Tibial nerve (tissue), 4 donors: ENCODE results near the gene NPIPA2. TPM values are rescaled to one million over a fixed set of nuclear protein-coding genes. Genes with fewer than 3 reads are reported as not detected.
"Not testable (repeated sequence)": the region's sequence is repeated elsewhere in the genome, so short reads cannot be mapped to it uniquely, and the experiment has no call there.

Experiments
- DNase-seq, 2 donors: peaks; one replicate each; pipeline ENCODE4 v3.0.0-alpha.2; 2019; ENCODE audit warnings: low spot score in 2 of 2
- H3K27ac ChIP-seq, 4 donors: fragments of 200-600 bp; sonication (generic) in 3 of 4; one replicate each; pipeline ENCODE4 v1.5.1; 2017 to 2019; ENCODE audit warnings: mild to moderate bottlenecking in 1 of 4
- H3K27me3 ChIP-seq, 2 donors: fragments of 200-600 bp; sonication (generic) in 1 of 2; one replicate each; pipeline versions ENCODE4 v1.5.1 to v1.6.0; 2017 to 2019
- H3K36me3 ChIP-seq, 3 donors: fragments of 200-600 bp; sonication (generic); one replicate each; pipeline ENCODE4 v1.5.1; 2018 to 2019
- H3K4me1 ChIP-seq, 4 donors: fragments of 200-600 bp; sonication (generic) in 3 of 4; one replicate each; pipeline ENCODE4 v1.5.1; 2017 to 2019
- H3K4me3 ChIP-seq, 4 donors: fragments of 200-600 bp; sonication (generic) in 3 of 4; one replicate each; pipeline ENCODE4 v1.5.1; 2017 to 2019; ENCODE audit warnings: mild to moderate bottlenecking in 1 of 4, moderate library complexity in 1 of 4
- H3K9me3 ChIP-seq, 4 donors: fragments of 200-600 bp; sonication (generic) in 3 of 4; one replicate each; pipeline ENCODE4 v1.5.1; 2017 to 2019
- WGBS, 2 donors: methylation state at CpG; one replicate each; pipeline ENCODE4 v1.1.5; 2018; 5-methylcytosine and 5-hydroxymethylcytosine counted together
- total RNA-seq, 4 donors: library from RNA; depleted of rRNA; stranded (reverse); fragments of >200 nt; gene quantifications; one replicate each; pipeline ENCODE4 v1.1.0, GENCODE V29; 2016

Gene NPIPA2
- 1 to 10 TPM in 2 of 4 donors, under 1 TPM in 1, not detected in 1; 0.87 to 2.3 (median 1.2) TPM for total RNA-seq

DNA sequence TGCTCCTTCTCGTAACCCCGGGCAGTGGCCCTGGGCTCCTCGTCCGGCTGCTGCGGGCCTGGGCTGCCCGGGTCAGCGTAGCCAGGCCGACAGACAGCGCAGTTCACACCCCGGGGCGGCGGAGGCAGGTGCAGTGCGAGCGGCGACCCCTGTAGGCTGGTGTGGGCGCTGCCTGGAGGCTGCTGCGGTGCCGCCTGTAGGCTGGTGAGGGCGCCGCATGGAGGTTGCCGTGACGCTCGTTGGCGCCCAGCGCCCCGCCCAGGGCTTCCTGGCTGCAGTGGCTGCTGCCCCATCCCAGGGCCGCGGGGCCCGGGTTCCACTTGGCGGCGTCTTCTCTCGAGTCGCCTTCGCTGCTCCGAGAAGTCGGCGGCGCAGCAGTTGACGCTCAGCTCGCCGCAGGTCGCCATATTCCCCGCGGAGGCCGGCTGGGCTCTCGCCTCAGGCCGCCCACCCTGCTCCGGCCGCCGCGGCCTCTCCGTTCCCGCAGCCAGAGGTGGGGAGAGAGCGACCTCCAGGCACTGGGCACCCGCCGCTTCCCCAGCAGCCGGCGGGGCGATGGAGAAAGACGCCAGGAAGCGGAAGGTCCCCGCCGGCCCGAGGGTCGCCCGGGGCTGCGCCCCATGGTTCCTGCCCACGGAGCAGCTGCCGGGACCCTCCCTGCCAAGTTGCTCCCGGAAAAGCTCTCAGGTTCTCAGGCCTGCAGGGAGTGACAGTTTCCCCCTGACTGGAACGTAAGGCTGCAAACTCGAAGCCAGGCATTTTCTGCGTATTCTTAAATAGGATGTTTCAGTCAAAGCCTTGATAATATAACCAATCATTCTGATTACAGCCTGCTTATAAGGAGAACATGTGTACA lies at the start of gene NPIPA2:
TSS of gene NPIPA2 (plus strand) at position 261 of the 856 bp plus-strand sequence. CDS start 5,533 bp downstream, outside the sequence.
- no CpG with 5 or more reads among the region's 73 CpGs for WGBS, 2 donors

DNA sequence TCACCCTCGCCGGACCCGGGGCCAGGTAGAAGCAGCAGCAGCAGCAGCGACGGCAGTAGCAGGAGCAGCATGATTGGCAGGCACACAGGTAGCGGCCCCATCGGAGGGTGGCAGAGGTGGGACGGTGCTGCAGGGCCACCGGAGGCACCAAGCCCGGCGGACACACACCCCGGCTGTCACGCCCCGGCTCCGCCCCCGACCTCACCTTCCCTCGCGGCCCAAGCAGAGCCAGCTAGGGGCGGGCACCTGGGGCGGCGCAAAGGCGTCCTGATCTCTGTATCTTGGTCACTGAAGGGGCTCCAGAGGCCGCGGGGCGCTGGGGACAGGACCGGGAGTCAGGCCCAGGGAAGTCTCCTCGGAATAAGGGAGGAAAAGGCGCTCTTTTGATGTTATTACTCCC lies 48.2 kb upstream of the NPIPA2 start, which contains the start of gene PLA2G10:
TSS of gene PLA2G10 (minus strand) at position 180 of the 400 bp plus-strand sequence. CDS start at position 101, 79 bp downstream.
- H3K27me3 ChIP-seq, H3K27ac ChIP-seq, H3K9me3 ChIP-seq, H3K36me3 ChIP-seq, H3K4me3 ChIP-seq, H3K4me1 ChIP-seq, DNase-seq: not testable (repeated sequence)
- no CpG with 5 or more reads among the region's 28 CpGs for WGBS, 2 donors

More for the DNA sequence above, at the start of gene NPIPA2:
- H3K4me1 ChIP-seq, H3K27me3 ChIP-seq, H3K36me3 ChIP-seq, H3K4me3 ChIP-seq, DNase-seq, H3K9me3 ChIP-seq, H3K27ac ChIP-seq: not testable (repeated sequence)

DNA sequence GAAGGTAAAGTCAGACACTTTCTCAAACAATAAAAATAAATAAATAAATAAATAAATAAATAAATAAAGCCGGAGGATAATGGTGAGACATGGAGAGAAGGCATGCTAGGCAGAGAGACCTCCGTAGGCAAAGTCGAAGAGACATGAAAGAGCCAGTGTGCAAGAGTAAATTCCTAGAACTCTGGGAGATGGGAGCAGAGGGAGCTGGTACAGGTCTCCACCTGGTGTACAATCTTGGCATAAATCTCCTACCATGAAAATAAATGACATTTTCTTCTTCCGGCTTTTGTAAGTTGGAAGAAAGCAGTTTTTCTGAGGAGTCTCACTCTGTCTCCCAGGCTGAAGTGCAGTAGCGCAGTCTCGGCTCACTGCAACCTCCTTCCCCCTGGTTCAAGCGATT lies 40.5 kb upstream of the NPIPA2 start:
- H3K36me3 ChIP-seq, H3K27ac ChIP-seq, DNase-seq, H3K4me3 ChIP-seq, H3K4me1 ChIP-seq, H3K9me3 ChIP-seq, H3K27me3 ChIP-seq: not testable (repeated sequence)
- 52% methylated on average over 2 of the region's 7 CpGs; no CpG with 5 or more reads in 1 of the 2 donors for WGBS, 2 donors

DNA sequence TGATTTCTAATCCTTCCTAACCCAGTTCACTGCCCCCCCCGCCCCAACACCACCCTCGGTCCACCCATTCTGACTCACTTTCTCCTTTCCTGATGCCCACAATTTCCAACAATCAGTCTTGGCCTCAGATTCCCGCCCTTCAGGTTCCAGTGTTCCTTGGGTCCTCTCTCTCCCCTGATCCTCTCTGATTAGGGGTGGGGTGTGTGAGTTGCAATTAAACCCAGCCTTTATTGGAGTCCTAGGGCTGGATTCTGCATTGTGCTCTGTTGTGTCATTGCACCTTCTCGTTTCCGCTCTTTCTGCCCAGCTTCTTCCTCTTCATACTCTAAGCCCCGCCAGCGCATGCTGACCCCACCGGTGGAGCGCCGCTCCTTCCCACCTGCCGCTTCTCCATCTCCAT lies 39.7 kb upstream of the NPIPA2 start:
- not testable (repeated sequence) for H3K27ac ChIP-seq, H3K4me1 ChIP-seq, H3K27me3 ChIP-seq, H3K4me3 ChIP-seq, H3K36me3 ChIP-seq, DNase-seq, H3K9me3 ChIP-seq
- WGBS, 2 donors = no CpG with 5 or more reads among the region's 11 CpGs

DNA sequence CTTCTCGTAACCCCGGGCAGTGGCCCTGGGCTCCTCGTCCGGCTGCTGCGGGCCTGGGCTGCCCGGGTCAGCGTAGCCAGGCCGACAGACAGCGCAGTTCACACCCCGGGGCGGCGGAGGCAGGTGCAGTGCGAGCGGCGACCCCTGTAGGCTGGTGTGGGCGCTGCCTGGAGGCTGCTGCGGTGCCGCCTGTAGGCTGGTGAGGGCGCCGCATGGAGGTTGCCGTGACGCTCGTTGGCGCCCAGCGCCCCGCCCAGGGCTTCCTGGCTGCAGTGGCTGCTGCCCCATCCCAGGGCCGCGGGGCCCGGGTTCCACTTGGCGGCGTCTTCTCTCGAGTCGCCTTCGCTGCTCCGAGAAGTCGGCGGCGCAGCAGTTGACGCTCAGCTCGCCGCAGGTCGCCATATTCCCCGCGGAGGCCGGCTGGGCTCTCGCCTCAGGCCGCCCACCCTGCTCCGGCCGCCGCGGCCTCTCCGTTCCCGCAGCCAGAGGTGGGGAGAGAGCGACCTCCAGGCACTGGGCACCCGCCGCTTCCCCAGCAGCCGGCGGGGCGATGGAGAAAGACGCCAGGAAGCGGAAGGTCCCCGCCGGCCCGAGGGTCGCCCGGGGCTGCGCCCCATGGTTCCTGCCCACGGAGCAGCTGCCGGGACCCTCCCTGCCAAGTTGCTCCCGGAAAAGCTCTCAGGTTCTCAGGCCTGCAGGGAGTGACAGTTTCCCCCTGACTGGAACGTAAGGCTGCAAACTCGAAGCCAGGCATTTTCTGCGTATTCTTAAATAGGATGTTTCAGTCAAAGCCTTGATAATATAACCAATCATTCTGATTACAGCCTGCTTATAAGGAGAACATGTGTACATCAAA lies 38.9 kb upstream of the NPIPA2 start, which contains the start of gene NPIPA3:
TSS of gene NPIPA3 (plus strand) at position 256 of the 856 bp plus-strand sequence. CDS start 5,533 bp downstream, outside the sequence.
- not testable (repeated sequence) for H3K4me1 ChIP-seq, H3K27me3 ChIP-seq, H3K9me3 ChIP-seq, H3K4me3 ChIP-seq, H3K36me3 ChIP-seq, DNase-seq, H3K27ac ChIP-seq
- WGBS, 2 donors = no CpG with 5 or more reads among the region's 73 CpGs

DNA sequence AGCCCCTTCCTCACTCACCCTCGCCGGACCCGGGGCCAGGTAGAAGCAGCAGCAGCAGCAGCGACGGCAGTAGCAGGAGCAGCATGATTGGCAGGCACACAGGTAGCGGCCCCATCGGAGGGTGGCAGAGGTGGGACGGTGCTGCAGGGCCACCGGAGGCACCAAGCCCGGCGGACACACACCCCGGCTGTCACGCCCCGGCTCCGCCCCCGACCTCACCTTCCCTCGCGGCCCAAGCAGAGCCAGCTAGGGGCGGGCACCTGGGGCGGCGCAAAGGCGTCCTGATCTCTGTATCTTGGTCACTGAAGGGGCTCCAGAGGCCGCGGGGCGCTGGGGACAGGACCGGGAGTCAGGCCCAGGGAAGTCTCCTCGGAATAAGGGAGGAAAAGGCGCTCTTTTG lies 9.1 kb upstream of the NPIPA2 start:
- not testable (repeated sequence) for H3K4me1 ChIP-seq, H3K36me3 ChIP-seq, H3K27ac ChIP-seq, H3K4me3 ChIP-seq, H3K9me3 ChIP-seq, H3K27me3 ChIP-seq, DNase-seq
- WGBS, 2 donors = no CpG with 5 or more reads among the region's 28 CpGs

DNA sequence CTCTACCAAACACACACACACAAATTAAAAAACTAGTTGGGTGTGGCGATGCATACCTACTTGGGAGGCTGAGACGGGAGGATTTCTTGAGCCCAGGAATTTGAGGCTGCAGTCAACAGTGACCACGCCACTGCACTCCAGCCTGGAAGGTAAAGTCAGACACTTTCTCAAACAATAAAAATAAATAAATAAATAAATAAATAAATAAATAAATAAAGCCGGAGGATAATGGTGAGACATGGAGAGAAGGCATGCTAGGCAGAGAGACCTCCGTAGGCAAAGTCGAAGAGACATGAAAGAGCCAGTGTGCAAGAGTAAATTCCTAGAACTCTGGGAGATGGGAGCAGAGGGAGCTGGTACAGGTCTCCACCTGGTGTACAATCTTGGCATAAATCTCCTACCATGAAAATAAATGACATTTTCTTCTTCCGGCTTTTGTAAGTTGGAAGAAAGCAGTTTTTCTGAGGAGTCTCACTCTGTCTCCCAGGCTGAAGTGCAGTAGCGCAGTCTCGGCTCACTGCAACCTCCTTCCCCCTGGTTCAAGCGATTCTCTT lies 1.4 kb upstream of the NPIPA2 start:
- not testable (repeated sequence) for H3K9me3 ChIP-seq, H3K4me1 ChIP-seq, H3K27ac ChIP-seq, H3K27me3 ChIP-seq, H3K4me3 ChIP-seq, H3K36me3 ChIP-seq, DNase-seq
- no CpG with 5 or more reads among the region's 10 CpGs for WGBS, 2 donors

DNA sequence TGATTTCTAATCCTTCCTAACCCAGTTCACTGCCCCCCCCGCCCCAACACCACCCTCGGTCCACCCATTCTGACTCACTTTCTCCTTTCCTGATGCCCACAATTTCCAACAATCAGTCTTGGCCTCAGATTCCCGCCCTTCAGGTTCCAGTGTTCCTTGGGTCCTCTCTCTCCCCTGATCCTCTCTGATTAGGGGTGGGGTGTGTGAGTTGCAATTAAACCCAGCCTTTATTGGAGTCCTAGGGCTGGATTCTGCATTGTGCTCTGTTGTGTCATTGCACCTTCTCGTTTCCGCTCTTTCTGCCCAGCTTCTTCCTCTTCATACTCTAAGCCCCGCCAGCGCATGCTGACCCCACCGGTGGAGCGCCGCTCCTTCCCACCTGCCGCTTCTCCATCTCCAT lies 539 bp upstream of the NPIPA2 start:
- not testable (repeated sequence) for H3K9me3 ChIP-seq, DNase-seq, H3K36me3 ChIP-seq, H3K4me3 ChIP-seq, H3K27me3 ChIP-seq, H3K27ac ChIP-seq, H3K4me1 ChIP-seq
- WGBS, 2 donors = no CpG with 5 or more reads among the region's 11 CpGs

DNA sequence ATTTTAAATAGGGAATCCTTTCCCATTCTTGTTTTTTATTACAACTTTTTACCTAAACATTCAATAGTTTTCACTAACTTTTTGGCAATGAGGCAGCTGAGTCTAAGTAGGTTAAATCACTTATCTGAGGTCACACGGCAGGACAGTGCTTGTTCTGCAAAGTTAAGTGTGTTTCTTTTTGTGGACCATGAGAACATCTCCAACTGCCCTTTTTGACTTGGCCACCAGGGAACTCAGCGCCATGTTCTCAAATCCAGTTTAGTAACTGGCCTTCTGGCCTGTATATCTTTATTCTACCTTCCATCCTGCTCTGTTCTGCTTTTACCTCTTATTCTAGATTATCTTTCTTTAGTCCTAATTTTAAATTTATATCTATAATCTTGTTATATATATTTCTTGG lies 31.3 kb downstream of the NPIPA2 start:
- not testable (repeated sequence) for DNase-seq, H3K9me3 ChIP-seq, H3K27ac ChIP-seq, H3K4me1 ChIP-seq, H3K27me3 ChIP-seq, H3K4me3 ChIP-seq, H3K36me3 ChIP-seq
- WGBS, 2 donors = no CpG with 5 or more reads among the region's 2 CpGs

DNA sequence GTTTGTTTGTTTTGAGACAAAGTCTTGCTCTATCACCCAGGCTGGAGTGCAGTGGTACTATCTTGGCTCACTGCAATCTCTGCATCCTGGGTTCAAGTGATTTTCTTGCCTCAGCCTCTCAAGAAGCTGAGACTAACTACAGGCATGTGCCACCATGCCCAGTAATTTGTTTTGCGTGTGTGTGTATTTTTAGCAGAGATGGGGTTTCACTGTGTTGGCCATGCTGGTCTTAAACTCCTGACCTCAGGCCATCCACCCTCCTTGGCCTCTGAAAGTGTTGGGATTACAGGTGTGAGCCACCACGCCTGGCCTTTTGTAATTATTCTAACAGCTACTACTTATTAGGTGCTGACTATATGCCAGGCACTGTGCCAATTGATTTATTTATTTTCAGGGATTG lies 33.3 kb downstream of the NPIPA2 start:
- no CpG with 5 or more reads among the region's 2 CpGs for WGBS, 2 donors
- not testable (repeated sequence) for H3K4me1 ChIP-seq, H3K4me3 ChIP-seq, H3K9me3 ChIP-seq, H3K27ac ChIP-seq, DNase-seq, H3K36me3 ChIP-seq, H3K27me3 ChIP-seq

DNA sequence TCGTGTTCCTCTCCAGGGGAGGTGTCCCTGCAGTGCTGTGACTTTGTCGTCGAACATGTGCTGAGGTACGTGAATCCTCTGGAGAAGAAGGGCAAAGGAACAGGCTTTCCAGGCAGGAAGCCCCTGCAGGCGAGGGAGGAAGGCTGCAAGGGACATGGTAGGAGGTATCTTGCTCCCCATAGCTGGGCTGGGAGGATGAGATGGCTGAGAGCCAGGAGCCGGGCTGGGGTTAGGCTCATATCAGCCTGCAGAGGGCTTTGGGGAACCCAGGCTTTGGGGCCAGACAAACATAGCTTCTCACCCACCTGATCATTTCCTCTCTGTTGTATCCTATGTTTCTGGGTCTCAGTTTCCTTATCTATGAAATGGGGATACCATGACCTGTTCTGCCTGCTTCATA lies 34.4 kb downstream of the NPIPA2 start:
- not testable (repeated sequence) for H3K36me3 ChIP-seq, H3K27me3 ChIP-seq, H3K9me3 ChIP-seq, H3K4me3 ChIP-seq, DNase-seq, H3K27ac ChIP-seq, H3K4me1 ChIP-seq
- WGBS, 2 donors = no CpG with 5 or more reads among the region's 6 CpGs

DNA sequence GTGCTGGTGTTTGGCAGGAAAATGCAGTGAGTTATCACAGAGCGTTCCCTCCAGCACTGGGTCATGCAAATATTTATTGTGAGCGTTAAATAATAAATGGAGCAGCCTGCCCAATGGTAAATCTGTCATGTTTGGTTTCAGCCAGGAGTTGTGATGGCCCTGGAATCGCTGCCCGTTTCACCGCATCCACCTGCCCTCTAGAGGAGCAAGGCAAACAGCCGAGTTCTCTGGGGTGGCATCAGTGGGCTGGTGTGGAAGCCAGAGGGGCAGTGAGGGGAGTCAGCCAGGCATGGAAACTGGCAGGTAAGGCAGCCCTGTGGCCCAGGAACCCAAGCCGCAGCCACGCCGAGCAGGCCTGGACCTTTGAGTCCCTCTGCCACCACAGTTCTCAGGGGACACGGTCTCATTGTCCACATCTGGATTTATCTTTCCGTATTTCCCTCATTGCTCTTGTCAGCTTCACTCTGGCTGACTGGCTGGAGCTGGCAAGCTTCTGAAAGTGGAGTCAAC lies 37.1 kb downstream of the NPIPA2 start:
- 50% methylated on average over 2 of the region's 11 CpGs; no CpG with 5 or more reads in 1 of the 2 donors for WGBS, 2 donors
- not testable (repeated sequence) for H3K27ac ChIP-seq, DNase-seq, H3K36me3 ChIP-seq, H3K9me3 ChIP-seq, H3K4me3 ChIP-seq, H3K4me1 ChIP-seq, H3K27me3 ChIP-seq

DNA sequence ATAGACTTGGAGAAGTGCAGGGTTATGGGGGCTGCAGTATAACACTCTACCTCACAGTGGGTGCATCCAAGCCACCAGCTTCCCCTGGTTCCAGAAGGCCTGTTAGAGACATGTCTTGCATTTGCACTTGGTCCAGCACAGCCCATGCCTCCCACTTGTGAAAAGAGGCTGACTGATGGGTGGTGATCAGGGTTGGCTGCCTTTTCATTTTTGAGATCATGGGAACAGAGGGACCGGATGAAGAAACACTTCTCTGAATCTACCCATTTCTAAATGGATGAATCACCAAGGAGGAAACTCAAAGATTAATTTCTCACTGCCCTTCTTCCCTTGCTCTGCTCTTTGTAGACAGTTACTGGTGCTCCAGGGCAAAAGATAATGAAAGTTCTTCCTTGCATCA lies 43.8 kb downstream of the NPIPA2 start:
- WGBS, 2 donors = no CpG with 5 or more reads among the region's 1 CpG
- H3K27ac ChIP-seq, H3K36me3 ChIP-seq, H3K27me3 ChIP-seq, DNase-seq, H3K4me1 ChIP-seq, H3K9me3 ChIP-seq, H3K4me3 ChIP-seq: not testable (repeated sequence)
